Measurements from ENCODE around the gene TNC. TPM values are rescaled to one million over a fixed set of nuclear protein-coding genes. Genes with fewer than 3 reads are reported as not detected.

The TNC gene
- total and polyA plus RNA-seq, 8 donors = 3.5 to 265 (median 80.1) TPM

DNA sequence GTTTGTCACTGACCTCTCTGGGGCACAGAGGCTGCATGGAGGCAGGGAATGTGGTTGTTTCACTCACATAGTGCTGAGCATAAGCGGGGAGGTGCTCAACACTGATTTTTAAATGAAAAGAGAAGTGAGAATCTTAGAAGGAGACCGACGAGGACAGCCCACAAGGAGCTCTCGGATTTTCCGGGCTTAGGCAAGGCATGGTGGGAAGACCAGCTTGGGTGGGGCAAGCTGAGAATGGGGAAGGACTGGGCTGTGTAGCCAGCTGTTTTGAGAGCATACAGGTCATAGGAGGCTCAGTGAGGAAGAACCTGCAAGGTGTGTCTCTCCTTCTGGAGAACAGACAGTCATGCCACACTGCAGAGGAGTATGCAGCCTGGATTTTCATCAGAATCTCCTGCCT, 101.6 kb downstream of the TNC start:
- DNase-seq = no peak
- intact Hi-C loops (cut with DNase I; ENCODE audit: low total_unique reads) = no loop called here
- H3K4me1 ChIP-seq = peaks cover 0 to 12% (median 0%) of the 10 kb centered on the region in 4 donors
- H3K4me3 ChIP-seq = no peak overlapping the region
- TF ChIP-seq CTCF (IDR thresholded peaks at IDR 0.05) = no peak
- no peak for TF ChIP-seq EP300 (IDR thresholded peaks at IDR 0.05)
- TF ChIP-seq POLR2AphosphoS5 (IDR thresholded peaks at IDR 0.05) = no peak
- TF ChIP-seq POLR2A (IDR thresholded peaks at IDR 0.05) = no peak
- no peaks in the 10 kb centered on the region for H3K9me3 ChIP-seq
- peaks cover 0 to 7% (median 3%) of the 10 kb centered on the region in 4 donors for H3K36me3 ChIP-seq
- no peaks in the 10 kb centered on the region for H3K27me3 ChIP-seq
- H3K27ac ChIP-seq = no peak overlapping the region
- WGBS, 5 donors = 67 to 74% (median 73%) methylated on average over 5 of the region's 5 CpGs

DNA sequence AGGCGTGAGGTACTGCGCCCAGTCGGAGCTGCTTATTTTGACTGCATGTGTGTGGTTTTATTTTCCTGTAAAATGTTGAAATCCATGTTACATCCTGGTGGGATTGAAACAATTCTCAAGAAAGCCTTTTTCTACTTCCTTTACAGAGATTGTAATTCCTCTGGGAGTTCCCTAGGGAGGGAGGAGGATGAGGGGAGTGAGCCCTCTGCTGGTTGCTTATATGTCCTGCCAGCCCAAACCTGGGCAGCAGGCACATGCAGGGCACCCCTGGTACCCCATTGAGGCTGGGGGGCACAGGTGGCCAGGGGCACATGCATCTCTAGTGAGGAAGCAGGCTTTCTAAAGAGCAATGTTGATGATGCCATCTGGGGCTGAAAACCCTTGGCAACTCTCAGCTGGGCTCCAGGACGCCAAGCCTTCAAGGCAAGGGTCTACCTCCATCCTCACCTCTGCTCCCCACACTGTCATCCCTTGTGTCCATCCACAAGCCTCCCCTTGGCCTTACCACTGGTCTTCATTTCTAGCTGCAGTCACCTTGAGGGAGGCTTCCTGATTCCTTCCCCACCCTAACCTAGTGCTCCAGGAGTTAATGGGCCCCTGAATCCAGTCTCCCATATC, 102.8 kb downstream of the TNC start:
- 58 to 77% (median 73%) methylated on average over 4 of the region's 4 CpGs for WGBS, 5 donors
- H3K27ac ChIP-seq = no peak overlapping the region
- no peak overlapping the region for H3K4me3 ChIP-seq
- intact Hi-C loops (cut with DNase I; ENCODE audit: low total_unique reads) = no loop called here
- TF ChIP-seq CTCF (IDR thresholded peaks at IDR 0.05) (peak in 5 of 7 experiments; percentile 25 to 54 (median 48)), EP300 (IDR thresholded peaks at IDR 0.05) (no peak)
- no peaks in the 10 kb centered on the region for H3K9me3 ChIP-seq
- peaks cover 0 to 12% (median 0%) of the 10 kb centered on the region in 4 donors for H3K4me1 ChIP-seq
- no peaks in the 10 kb centered on the region for H3K36me3 ChIP-seq
- H3K27me3 ChIP-seq = no peaks in the 10 kb centered on the region
- DNase-seq = peak; percentile 40 to 71

DNA sequence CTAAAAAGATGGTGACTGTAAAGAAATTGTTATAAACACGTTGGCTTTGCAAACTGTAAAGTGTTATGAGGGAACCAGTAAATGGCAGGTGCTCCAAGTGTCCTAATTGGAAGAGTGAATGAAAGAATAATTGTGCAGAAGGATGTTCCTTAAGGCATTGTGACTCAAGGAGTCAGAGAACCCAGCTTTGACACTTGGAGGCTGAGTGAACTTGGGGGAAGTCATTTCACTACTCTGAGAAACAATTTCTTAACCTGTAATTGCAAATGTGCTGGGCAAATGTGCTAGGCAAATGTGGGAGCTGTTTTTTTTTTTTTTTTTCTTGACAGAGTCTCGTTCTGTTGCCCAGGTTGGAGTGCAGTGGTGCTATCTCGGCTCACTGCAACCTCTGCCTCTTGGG, 103.5 kb downstream of the TNC start:
- intact Hi-C loops (cut with DNase I; ENCODE audit: low total_unique reads) = loop anchor here (5.0 kb wide), 1 partner anchor 277 kb away; no protein-coding TSS in a partner anchor
- DNase-seq = no peak
- H3K4me1 ChIP-seq = peaks cover 0 to 12% (median 0%) of the 10 kb centered on the region in 4 donors

GRCh38 chr9:115013998-115014397, 104.0 kb downstream of the TNC start:
- WGBS, 5 donors = 0 to 2% (median 2%) methylated on average over 3 of the region's 3 CpGs
- peaks cover 0 to 12% (median 0%) of the 10 kb centered on the region in 4 donors for H3K4me1 ChIP-seq
- no peak overlapping the region for H3K27ac ChIP-seq
- no peaks in the 10 kb centered on the region for H3K36me3 ChIP-seq
- intact Hi-C loops (cut with DNase I; ENCODE audit: low total_unique reads) = loop anchor here (5.0 kb wide), 1 partner anchor 277 kb away; no protein-coding TSS in a partner anchor
- peak; percentile 70 to 89 for DNase-seq
- H3K4me3 ChIP-seq = no peak overlapping the region
- H3K9me3 ChIP-seq = no peaks in the 10 kb centered on the region
- TF ChIP-seq EP300 (IDR thresholded peaks at IDR 0.05) (no peak), CTCF (IDR thresholded peaks at IDR 0.05) (peak in 5 of 7 experiments; percentile 48 to 86 (median 80)), POLR2AphosphoS5 (IDR thresholded peaks at IDR 0.05) (no peak)
- H3K27me3 ChIP-seq = no peaks in the 10 kb centered on the region

More for the DNA sequence above, 103.5 kb downstream of the TNC start:
- Histone ChIP-seq H3K27ac (no peak overlapping the region), H3K4me3 (no peak overlapping the region), H3K36me3 (no peaks in the 10 kb centered on the region), H3K9me3 (no peaks in the 10 kb centered on the region), H3K27me3 (no peaks in the 10 kb centered on the region)
- 57 to 62% (median 61%) methylated on average over 3 of the region's 3 CpGs for WGBS, 5 donors
- no peak for TF ChIP-seq CTCF (IDR thresholded peaks at IDR 0.05)
- TF ChIP-seq POLR2A (IDR thresholded peaks at IDR 0.05) = no peak
- TF ChIP-seq POLR2AphosphoS5 (IDR thresholded peaks at IDR 0.05) = no peak
- no peak for TF ChIP-seq EP300 (IDR thresholded peaks at IDR 0.05)

All from stomach (tissue), 9 donors.